T-helper 2 cell treated with Interferon-gamma antibody and Interleukin-4, amounts not matched to agents 100 ng/mL and 5 ng/mL, for 36 hours (primary cell): ENCODE measurements around the gene TPD52L1. TPM values are rescaled to one million over a fixed set of nuclear protein-coding genes. Genes with fewer than 3 reads are reported as not detected.

ENCODE experiments used
- intact Hi-C: fragments of 100-400 bp; cut with micrococcal nuclease; formaldehyde crosslinking; loops from one replicate; pipeline ENCODE4 v1.15.1; 2023
- total RNA-seq: library from RNA; stranded (reverse); gene quantifications from 2 replicates; pipeline ENCODE4 v1.2.3, GENCODE V29; 2022

TPD52L1 gene
- total RNA-seq, 1 donor from 2014 or later, result not detected

- intact Hi-C loops, result no loop called here
Observed at GRCh38 chr6:125173341-125174095, 19.9 kb downstream of the TPD52L1 start.

- intact Hi-C loops, result no loop called here
Observed at GRCh38 chr6:125174626-125175025, 21.1 kb downstream of the TPD52L1 start.

- intact Hi-C loops, result no loop called here
Observed at GRCh38 chr6:125175466-125176048, 22.0 kb downstream of the TPD52L1 start.

- intact Hi-C loops, result no loop called here
Observed at GRCh38 chr6:125182237-125183008, 28.9 kb downstream of the TPD52L1 start.

GRCh38 chr6:125183391-125183790 lies 29.8 kb downstream of the TPD52L1 start:
- intact Hi-C loops, result no loop called here

- intact Hi-C loops, result no loop called here
Observed at GRCh38 chr6:125188037-125188436, 34.5 kb downstream of the TPD52L1 start.

- intact Hi-C loops, result no loop called here
Observed at GRCh38 chr6:125188594-125189203, 35.1 kb downstream of the TPD52L1 start.

- intact Hi-C loops, result no loop called here
Observed at GRCh38 chr6:125189494-125189893, 35.9 kb downstream of the TPD52L1 start.

GRCh38 chr6:125190667-125191066 lies 37.1 kb downstream of the TPD52L1 start:
- intact Hi-C loops, result loop anchor here (5.0 to 10.0 kb wide), 2 partner anchors 112 to 564 kb away; partner anchors contain the start of gene HDDC2

- intact Hi-C loops, result loop anchor here (1.0 to 10.0 kb wide), 4 partner anchors 39 to 578 kb away; partner anchors contain the start of genes HDDC2 and TPD52L1
Observed at GRCh38 chr6:125191916-125192609, 38.5 kb downstream of the TPD52L1 start.

- intact Hi-C loops, result loop anchor here (1.0 to 10.0 kb wide), 4 partner anchors 39 to 578 kb away; partner anchors contain the start of genes HDDC2 and TPD52L1
Observed at GRCh38 chr6:125192610-125192930, 39.0 kb downstream of the TPD52L1 start.

GRCh38 chr6:125193208-125193607 lies 39.6 kb downstream of the TPD52L1 start:
- intact Hi-C loops, result loop anchor here (5.0 to 10.0 kb wide), 2 partner anchors 109 to 562 kb away; partner anchors contain the start of gene HDDC2

GRCh38 chr6:125194941-125195340 lies 41.4 kb downstream of the TPD52L1 start:
- intact Hi-C loops, result loop anchor here (5.0 to 10.0 kb wide), 2 partner anchors 107 to 560 kb away; partner anchors contain the start of gene HDDC2

GRCh38 chr6:125195526-125195925 lies 42.0 kb downstream of the TPD52L1 start:
- intact Hi-C loops, result loop anchor here (10.0 kb wide), 1 partner anchor 559 kb away; no protein-coding TSS in a partner anchor

- intact Hi-C loops, result loop anchor here (10.0 kb wide), 1 partner anchor 558 kb away; no protein-coding TSS in a partner anchor
Observed at GRCh38 chr6:125196613-125197012, 43.0 kb downstream of the TPD52L1 start.

- intact Hi-C loops, result loop anchor here (10.0 kb wide), 1 partner anchor 557 kb away; no protein-coding TSS in a partner anchor
Observed at GRCh38 chr6:125197795-125198269, 44.3 kb downstream of the TPD52L1 start.

- intact Hi-C loops, result loop anchor here (10.0 kb wide), 1 partner anchor 556 kb away; no protein-coding TSS in a partner anchor
Observed at GRCh38 chr6:125198398-125198937, 44.9 kb downstream of the TPD52L1 start.

GRCh38 chr6:125200941-125201340 lies 47.4 kb downstream of the TPD52L1 start:
- intact Hi-C loops, result no loop called here

GRCh38 chr6:125201961-125202729 lies 48.6 kb downstream of the TPD52L1 start:
- intact Hi-C loops, result no loop called here
